ENCODE results near the gene SH3RF3. TPM values are rescaled to one million over a fixed set of nuclear protein-coding genes. Genes with fewer than 3 reads are reported as not detected.

Gene SH3RF3
- total and polyA plus RNA-seq, 10 of the 15 experiments (the other 5 are each of a cell fraction or from before 2014, with no cell fraction given), result 0.08 to 8.8 (median 2.3) TPM

GRCh38 chr2:109238580-109238979 is 109.6 kb downstream of the SH3RF3 start (continued):
- TF ChIP-seq NKRF (conservative IDR thresholded peaks at IDR 0.05) (no peak), RELB (IDR thresholded peaks at IDR 0.05; ENCODE audit: low read depth) (0 out of 2 replicates have a peak, but pooled peaks have one; percentile 17), JUNB (IDR thresholded peaks at IDR 0.05) (no peak), MEF2A (IDR thresholded peaks at IDR 0.05; ENCODE audit: insufficient read depth, low read depth, low read length) (no peak), PBX3 (IDR thresholded peaks at IDR 0.05; ENCODE audit: insufficient replicate concordance, low read depth, low read length) (no peak), ZNF592 (IDR thresholded peaks at IDR 0.05) (no peak), EED (IDR thresholded peaks at IDR 0.05; ENCODE audit: low read depth) (peak; percentile 72), TAF1 (IDR thresholded peaks at IDR 0.05; ENCODE audit: borderline replicate concordance, low read depth, low read length) (no peak), PML (IDR thresholded peaks at IDR 0.05; ENCODE audit: low read length) (no peak), SIN3A (IDR thresholded peaks at IDR 0.05; ENCODE audit: low read depth, low read length) (no peak), PKNOX1 (IDR thresholded peaks at IDR 0.05) (no peak), CEBPB (IDR thresholded peaks at IDR 0.05; ENCODE audit: borderline replicate concordance in 1 of 2, low read depth in 2 of 2, low read length in 2 of 2) (peak in 1 of 2 experiments; percentile 56; a peak in 1 of 4 replicates), CHD2 (IDR thresholded peaks at IDR 0.05; ENCODE audit: borderline replicate concordance, low read depth, low read length) (no peak), NFYB (IDR thresholded peaks at IDR 0.05; ENCODE audit: insufficient read depth, low read depth, low read length) (no peak), NR2C2 (IDR thresholded peaks at IDR 0.05; ENCODE audit: borderline replicate concordance, control insufficient read depth, insufficient read length, low read depth) (no peak)

Data from GM12878 (cell line).